HG03442 (cell line): Measurements from ENCODE around the gene SLU7.
"Not testable (repeated sequence)": the region's sequence is repeated elsewhere in the genome, so short reads cannot be mapped to it uniquely, and the experiment has no call there.

ENCODE experiments used
- ATAC-seq: cut with Tn5 transposase; IDR thresholded peaks from one replicate; pipeline ENCODE4 v1.9.1; 2021; ENCODE audit warnings: mild to moderate bottlenecking, moderate library complexity; ENCODE audit not compliant: unreplicated experiment

Gene SLU7

GRCh38 chr5:160451281-160451680, 32.4 kb upstream of the SLU7 start:
- ATAC-seq, result no peak

DNA sequence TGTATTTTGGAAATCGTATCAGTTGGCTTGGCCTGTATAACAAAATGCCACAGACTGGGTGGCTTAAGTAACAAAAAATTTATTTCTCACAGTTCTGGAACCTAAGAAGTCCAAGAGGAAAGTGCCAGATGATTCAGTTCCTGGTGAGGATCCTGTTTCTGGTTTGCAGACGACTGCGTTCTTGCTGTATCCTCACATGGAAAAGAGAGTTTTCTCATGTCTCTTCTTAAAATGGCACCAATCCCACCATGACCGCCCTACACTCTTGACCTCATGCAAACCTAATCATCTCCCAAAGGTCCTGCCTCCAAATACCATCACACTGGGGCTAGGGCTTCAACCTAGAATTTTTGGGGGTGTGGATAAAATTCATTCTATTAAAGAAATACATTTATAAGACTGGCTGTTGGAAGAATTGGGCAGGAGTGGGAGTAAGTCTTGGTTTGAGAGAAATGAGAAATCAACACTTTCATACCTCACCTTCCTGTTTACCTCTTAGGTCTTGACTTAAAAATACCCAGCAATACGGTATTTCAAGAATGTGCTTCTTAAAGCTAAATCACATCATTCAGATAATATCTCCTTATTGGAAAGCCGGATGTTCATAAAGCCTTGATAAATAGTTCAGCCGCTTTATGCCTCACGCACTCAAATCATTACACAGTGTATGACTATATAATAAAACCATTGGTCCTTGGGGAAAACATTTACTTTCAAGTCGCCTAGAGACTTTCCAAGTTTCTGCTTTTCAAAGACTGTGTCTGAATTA, 31.5 kb upstream of the SLU7 start:
- peak; percentile 66 for ATAC-seq

GRCh38 chr5:160449458-160449857, 30.6 kb upstream of the SLU7 start:
- ATAC-seq, result no peak

GRCh38 chr5:160448886-160449285, 30.0 kb upstream of the SLU7 start:
- no peak for ATAC-seq

GRCh38 chr5:160445751-160446150, 26.9 kb upstream of the SLU7 start:
- no peak for ATAC-seq

- ATAC-seq, result no peak
Measured at GRCh38 chr5:160445132-160445531, 26.3 kb upstream of the SLU7 start.

DNA sequence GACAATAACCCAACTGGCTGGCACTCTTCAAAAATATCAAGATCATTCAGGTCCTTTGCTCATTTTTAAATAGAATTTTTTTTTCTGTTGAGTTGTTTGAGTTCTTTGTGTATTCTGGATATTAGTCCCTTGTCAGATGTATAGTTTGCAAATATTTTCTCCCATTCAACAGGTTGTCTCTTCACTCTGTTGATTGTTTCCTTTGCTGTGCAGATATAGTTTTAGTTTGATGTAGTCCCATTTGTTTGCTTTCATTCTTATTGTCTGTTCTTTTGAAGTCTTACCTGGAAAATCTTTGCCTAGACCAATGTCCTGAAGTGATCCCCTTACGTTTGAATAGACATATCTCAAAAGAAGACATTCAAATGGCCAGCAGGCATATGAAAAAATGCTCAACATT, 25.5 kb upstream of the SLU7 start:
- no peak for ATAC-seq

DNA sequence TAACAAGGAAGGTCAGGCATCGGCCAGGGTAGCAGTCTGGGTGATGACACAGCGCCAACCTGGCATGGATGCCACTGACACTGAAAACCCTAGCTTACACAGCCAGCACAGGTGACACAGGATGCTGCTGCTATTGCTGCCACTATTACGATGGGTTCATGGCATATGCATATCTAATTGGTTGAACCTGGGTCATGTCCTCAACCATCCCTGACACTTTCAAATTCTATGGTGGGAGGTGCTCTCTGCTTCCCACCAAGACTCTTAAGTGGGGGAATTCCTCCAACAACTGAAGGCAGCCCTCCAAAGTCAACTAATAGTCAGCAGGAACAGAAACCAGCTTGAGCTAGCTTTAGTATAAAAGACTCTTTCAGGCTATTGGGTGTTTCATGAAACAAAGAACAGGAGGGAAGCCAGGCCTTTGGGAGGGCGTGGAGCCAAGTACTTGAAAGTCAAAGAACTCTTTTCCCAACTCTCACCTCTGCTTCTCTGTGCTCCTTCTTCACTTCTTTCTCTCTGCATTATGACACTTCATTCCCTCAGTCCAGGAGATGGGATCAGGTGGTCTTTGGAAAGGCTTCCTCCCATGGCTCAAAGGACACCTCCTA, 24.0 kb upstream of the SLU7 start:
- ATAC-seq, result peak; percentile 19

- ATAC-seq, result peak; percentile 22
Measured at GRCh38 chr5:160441311-160441781, 22.5 kb upstream of the SLU7 start.

DNA sequence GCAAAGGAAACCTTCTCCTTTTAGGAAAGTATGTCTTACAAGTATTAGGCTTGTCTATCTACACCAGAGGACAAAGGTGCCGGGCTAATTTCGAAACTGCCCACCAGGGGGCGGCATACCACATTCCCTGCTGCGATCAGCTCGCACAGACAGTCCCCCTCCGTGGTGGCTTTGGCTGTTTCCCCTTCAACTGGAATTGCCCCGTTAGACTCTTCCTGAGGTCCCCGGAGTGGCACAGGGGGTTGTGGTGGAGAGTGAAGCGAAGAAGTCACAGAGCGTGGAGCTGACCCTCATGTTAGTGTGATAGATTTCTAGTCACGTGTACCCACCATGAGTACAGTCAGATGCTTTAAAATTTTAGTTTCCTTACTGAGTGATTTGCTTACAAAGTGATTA, 20.3 kb upstream of the SLU7 start:
- ATAC-seq, result peak; percentile 50

- ATAC-seq, result peak; percentile 19
Measured at GRCh38 chr5:160438316-160439204, 19.7 kb upstream of the SLU7 start.

DNA sequence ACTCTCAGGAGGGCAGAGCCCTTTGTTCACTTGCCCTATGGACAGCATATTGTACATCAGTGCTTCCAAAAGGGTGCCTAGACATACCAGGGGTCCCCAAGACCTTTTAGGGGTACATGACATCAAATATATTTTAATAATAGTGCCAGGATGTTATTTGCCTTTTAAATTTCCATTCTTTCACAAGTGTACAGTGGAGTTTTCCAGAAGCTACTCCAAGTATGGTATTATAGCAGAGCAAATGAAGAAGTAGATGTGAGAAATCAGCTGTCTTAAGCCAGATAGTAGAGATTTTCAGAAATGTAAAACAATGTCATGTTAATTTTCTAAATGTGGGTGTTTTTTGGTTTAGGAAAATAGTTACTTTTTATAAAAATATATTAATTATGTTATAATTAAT, 18.4 kb upstream of the SLU7 start:
- no peak for ATAC-seq

GRCh38 chr5:160436661-160437060, 17.8 kb upstream of the SLU7 start:
- not testable (repeated sequence) for ATAC-seq

GRCh38 chr5:160436017-160436416, 17.1 kb upstream of the SLU7 start:
- no peak for ATAC-seq

DNA sequence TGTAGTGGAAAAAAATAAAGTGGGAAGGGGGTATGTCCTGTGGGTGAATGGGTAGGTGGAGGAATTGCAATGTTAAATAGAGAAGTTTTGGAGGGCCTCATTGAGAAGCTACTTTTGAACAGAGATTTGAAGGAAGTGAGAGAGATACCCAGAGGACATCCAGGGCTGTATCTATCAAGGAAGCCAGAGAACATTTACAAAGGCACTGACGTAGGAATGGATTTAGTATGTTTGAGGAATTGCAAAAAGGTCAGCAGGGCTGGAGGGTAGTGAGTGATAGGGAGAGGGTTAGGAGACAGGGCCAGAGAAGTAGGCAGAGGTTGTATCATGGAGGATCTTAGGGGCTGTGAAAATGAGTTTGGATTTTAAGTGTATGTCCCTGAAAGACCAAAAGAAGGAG, 16.7 kb upstream of the SLU7 start:
- no peak for ATAC-seq

DNA sequence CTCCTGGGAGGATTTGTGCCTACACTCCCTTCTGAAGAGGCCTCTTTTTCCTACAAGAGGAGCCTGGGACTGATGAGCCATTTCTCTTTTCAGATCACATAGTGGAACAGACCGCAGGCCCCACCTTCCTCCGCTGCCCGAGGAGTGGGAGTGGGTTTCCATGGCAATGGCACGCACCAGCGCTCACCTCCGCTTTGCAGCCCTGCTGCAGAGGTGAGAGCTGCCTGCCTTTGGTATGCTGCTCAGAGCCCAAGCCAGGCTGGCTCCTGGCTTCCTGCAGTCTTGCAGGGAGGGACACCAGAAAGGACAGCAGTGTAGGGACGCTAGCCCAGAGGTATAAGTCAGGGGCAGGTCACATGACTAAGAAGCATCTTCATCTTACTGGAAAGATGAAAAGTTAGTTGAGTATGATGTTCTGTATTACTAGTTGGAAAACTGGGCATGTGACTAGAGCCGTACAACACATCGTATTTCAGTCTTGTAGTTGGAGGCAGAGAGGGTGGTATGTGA, 15.2 kb upstream of the SLU7 start:
- ATAC-seq, result peak; percentile 82

DNA sequence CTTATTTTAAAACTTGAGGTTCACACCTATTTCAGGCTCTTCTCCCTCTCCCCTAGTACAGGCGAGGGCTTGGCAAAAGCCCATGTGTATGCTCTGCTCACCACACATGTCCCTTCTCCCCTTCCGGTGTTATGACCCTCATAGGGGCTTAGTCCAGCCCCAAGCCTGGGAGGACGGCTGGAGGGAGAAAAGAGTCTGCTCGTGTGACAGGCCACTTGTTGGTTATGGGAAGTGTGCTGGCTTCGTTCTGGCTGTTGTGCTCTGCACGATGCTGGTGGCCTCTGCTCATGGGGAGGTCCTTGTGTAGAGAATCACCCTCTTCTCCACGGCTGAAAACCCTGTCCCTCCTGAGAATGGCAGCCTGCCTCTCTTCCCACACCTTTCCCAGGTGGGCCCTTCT, 13.9 kb upstream of the SLU7 start:
- no peak for ATAC-seq

- peak; percentile 24 for ATAC-seq
Measured at GRCh38 chr5:160432196-160432595, 13.3 kb upstream of the SLU7 start.

- ATAC-seq, result no peak
Measured at GRCh38 chr5:160427607-160428006, 8.7 kb upstream of the SLU7 start.

DNA sequence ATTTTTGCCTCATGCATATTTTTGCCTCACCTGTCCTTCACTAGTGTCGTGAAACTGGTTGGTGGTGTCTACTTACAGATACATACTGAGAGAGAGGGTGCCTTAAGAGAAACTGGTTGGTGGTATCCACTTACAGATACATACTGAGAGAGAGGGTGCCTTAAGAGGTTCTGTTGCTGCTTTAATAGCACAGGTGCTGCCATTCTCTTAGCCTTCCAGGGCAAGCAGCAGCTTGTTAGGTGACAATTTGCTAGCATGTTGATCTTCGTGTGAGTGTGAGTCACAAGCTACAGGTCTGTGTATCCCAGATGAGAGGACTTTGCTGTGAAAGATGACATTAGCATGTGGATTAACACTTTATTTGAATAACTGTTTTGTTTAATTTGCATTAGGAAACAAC, 4.2 kb upstream of the SLU7 start:
- ATAC-seq, result no peak

- ATAC-seq, result peak; percentile 64
Measured at GRCh38 chr5:160421625-160422258, 2.9 kb upstream of the SLU7 start, which contains the start of gene PTTG1. Gene PTTG1 (plus strand): TSS chr5:160421855. CDS start chr5:160422313, 458 bp downstream.
